ENCODE data around the gene PAX7. TPM values are rescaled to one million over a fixed set of nuclear protein-coding genes. Genes with fewer than 3 reads are reported as not detected.

The PAX7 gene
- total RNA-seq, 1 donor from 2014 or later: 0.05 TPM

GRCh38 chr1:18773753-18774152, 143.1 kb downstream of the PAX7 start:
- no peaks in the 10 kb centered on the region for H3K36me3 Mint-ChIP-seq (ENCODE audit: low read depth, unreplicated experiment)
- Histone ChIP-seq H3K4me3 (ENCODE audit: insufficient read depth, low read depth, low read length) (no peak overlapping the region), H3K4me2 (ENCODE audit: low read length) (no peak overlapping the region), H3K4me1 (ENCODE audit: insufficient read depth, low read length) (no peaks in the 10 kb centered on the region), H3K9ac (ENCODE audit: low read length) (no peak overlapping the region), H2AFZ (ENCODE audit: low read depth, low read length) (no peak overlapping the region), H3K36me3 (ENCODE audit: insufficient read depth, low read length) (no peaks in the 10 kb centered on the region), H3K27me3 (ENCODE audit: insufficient read depth, low read length) (peaks cover 7% of the 10 kb centered on the region), H3K79me2 (ENCODE audit: insufficient read depth, low read length) (no peaks in the 10 kb centered on the region), H4K20me1 (ENCODE audit: insufficient read depth, low read length) (no peaks in the 10 kb centered on the region), H3K27ac (ENCODE audit: low read depth, low read length) (no peak overlapping the region), H3K9me3 (ENCODE audit: insufficient read depth, low read depth, low read length) (no peaks in the 10 kb centered on the region)
- no peaks in the 10 kb centered on the region for H3K9me3 Mint-ChIP-seq (ENCODE audit: unreplicated experiment)
- peaks cover 70% of the 10 kb centered on the region for H3K27me3 Mint-ChIP-seq (ENCODE audit: low read depth, unreplicated experiment)
- FAIRE-seq (no peak), DNase-seq (ENCODE audit: low read depth) (no peak)
- no peak overlapping the region for H3K4me3 Mint-ChIP-seq (ENCODE audit: unreplicated experiment)
- TF ChIP-seq CTCF (IDR thresholded peaks at IDR 0.05; ENCODE audit: insufficient read depth, low read depth, low read length) (no peak), EZH2 (IDR thresholded peaks at IDR 0.05; ENCODE audit: insufficient read depth, low read length) (no peak)
- H3K27ac Mint-ChIP-seq (ENCODE audit: unreplicated experiment): no peak overlapping the region
- H3K4me1 Mint-ChIP-seq (ENCODE audit: low read depth, unreplicated experiment): no peaks in the 10 kb centered on the region

- Histone ChIP-seq H3K4me3 (ENCODE audit: insufficient read depth, low read depth, low read length) (no peak overlapping the region), H2AFZ (ENCODE audit: low read depth, low read length) (no peak overlapping the region), H4K20me1 (ENCODE audit: insufficient read depth, low read length) (no peaks in the 10 kb centered on the region), H3K4me1 (ENCODE audit: insufficient read depth, low read length) (no peaks in the 10 kb centered on the region), H3K79me2 (ENCODE audit: insufficient read depth, low read length) (no peaks in the 10 kb centered on the region), H3K9ac (ENCODE audit: low read length) (no peak overlapping the region), H3K4me2 (ENCODE audit: low read length) (no peak overlapping the region), H3K36me3 (ENCODE audit: insufficient read depth, low read length) (no peaks in the 10 kb centered on the region), H3K9me3 (ENCODE audit: insufficient read depth, low read depth, low read length) (no peaks in the 10 kb centered on the region), H3K27ac (ENCODE audit: low read depth, low read length) (no peak overlapping the region), H3K27me3 (ENCODE audit: insufficient read depth, low read length) (peaks cover 7% of the 10 kb centered on the region)
- FAIRE-seq: no peak
- Mint-ChIP-seq H3K27me3 (ENCODE audit: low read depth, unreplicated experiment) (peaks cover 71% of the 10 kb centered on the region), H3K9me3 (ENCODE audit: unreplicated experiment) (no peaks in the 10 kb centered on the region), H3K4me1 (ENCODE audit: low read depth, unreplicated experiment) (no peaks in the 10 kb centered on the region), H3K27ac (ENCODE audit: unreplicated experiment) (no peak overlapping the region), H3K36me3 (ENCODE audit: low read depth, unreplicated experiment) (no peaks in the 10 kb centered on the region), H3K4me3 (ENCODE audit: unreplicated experiment) (no peak overlapping the region)
- TF ChIP-seq EZH2 (IDR thresholded peaks at IDR 0.05; ENCODE audit: insufficient read depth, low read length) (no peak), CTCF (IDR thresholded peaks at IDR 0.05; ENCODE audit: insufficient read depth, low read depth, low read length) (no peak)
- DNase-seq (ENCODE audit: low read depth): no peak
Observed at GRCh38 chr1:18775341-18775740, 144.7 kb downstream of the PAX7 start.

- peaks cover 7% of the 10 kb centered on the region for H3K27me3 ChIP-seq (ENCODE audit: insufficient read depth, low read length)
- no peak overlapping the region for H3K27ac ChIP-seq (ENCODE audit: low read depth, low read length)
- H3K9ac ChIP-seq (ENCODE audit: low read length): no peak overlapping the region
- no peaks in the 10 kb centered on the region for H3K79me2 ChIP-seq (ENCODE audit: insufficient read depth, low read length)
- H3K36me3 ChIP-seq (ENCODE audit: insufficient read depth, low read length): no peaks in the 10 kb centered on the region
- H3K9me3 Mint-ChIP-seq (ENCODE audit: unreplicated experiment): no peaks in the 10 kb centered on the region
- H3K27ac Mint-ChIP-seq (ENCODE audit: unreplicated experiment): no peak overlapping the region
- TF ChIP-seq EZH2 (IDR thresholded peaks at IDR 0.05; ENCODE audit: insufficient read depth, low read length) (no peak), CTCF (IDR thresholded peaks at IDR 0.05; ENCODE audit: insufficient read depth, low read depth, low read length) (no peak)
- DNase-seq (ENCODE audit: low read depth): no peak
- H4K20me1 ChIP-seq (ENCODE audit: insufficient read depth, low read length): no peaks in the 10 kb centered on the region
- no peak for FAIRE-seq
- no peaks in the 10 kb centered on the region for H3K9me3 ChIP-seq (ENCODE audit: insufficient read depth, low read depth, low read length)
- H3K4me3 ChIP-seq (ENCODE audit: insufficient read depth, low read depth, low read length): no peak overlapping the region
- no peak overlapping the region for H3K4me2 ChIP-seq (ENCODE audit: low read length)
- H3K4me1 Mint-ChIP-seq (ENCODE audit: low read depth, unreplicated experiment): no peaks in the 10 kb centered on the region
- no peaks in the 10 kb centered on the region for H3K36me3 Mint-ChIP-seq (ENCODE audit: low read depth, unreplicated experiment)
- no peaks in the 10 kb centered on the region for H3K4me1 ChIP-seq (ENCODE audit: insufficient read depth, low read length)
- no peak overlapping the region for H2AFZ ChIP-seq (ENCODE audit: low read depth, low read length)
- no peak overlapping the region for H3K4me3 Mint-ChIP-seq (ENCODE audit: unreplicated experiment)
- H3K27me3 Mint-ChIP-seq (ENCODE audit: low read depth, unreplicated experiment): peaks cover 77% of the 10 kb centered on the region
Observed at GRCh38 chr1:18776777-18777176, 146.1 kb downstream of the PAX7 start.

All from astrocyte (in vitro differentiated cells and primary cell).